ENCODE results near the gene GIPC2. TPM values are rescaled to one million over a fixed set of nuclear protein-coding genes. Genes with fewer than 3 reads are reported as not detected.

The GIPC2 gene
- total and polyA plus RNA-seq, 2 donors (not counting 1 experiment from before 2014, with no cell fraction given) = not detected

DNA sequence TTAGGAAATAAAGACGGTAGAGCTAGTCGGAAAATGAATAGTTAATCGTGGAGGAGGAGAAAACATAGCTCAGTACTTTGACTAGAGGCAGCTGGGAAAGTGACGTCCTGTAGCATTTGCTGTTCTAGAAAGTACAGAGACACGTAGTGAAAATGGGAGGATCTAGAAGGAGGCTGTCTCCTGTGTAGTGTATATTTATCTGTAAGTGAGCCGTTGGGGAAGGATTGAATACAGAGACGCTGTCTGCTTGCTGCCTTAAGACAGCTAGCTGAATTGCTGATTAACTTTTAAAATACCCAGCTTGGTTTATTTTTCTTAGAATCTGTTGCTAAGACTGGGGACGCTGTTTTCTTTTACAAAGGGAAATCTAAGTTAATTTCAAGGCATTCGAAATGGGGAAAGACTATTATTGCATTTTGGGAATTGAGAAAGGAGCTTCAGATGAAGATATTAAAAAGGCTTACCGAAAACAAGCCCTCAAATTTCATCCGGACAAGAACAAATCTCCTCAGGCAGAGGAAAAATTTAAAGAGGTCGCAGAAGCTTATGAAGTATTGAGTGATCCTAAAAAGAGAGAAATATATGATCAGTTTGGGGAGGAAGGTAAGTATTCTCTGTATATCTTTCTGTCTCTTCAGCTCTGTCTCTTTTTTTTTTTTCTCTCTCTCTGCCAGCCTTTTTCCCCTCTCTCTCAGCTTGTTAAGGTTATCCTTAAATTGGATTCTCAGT, 40.9 kb upstream of the GIPC2 start, which contains the start of gene DNAJB4:
Gene DNAJB4, plus strand, starts transcription at position 221 of the 729 bp plus-strand sequence. Its CDS starts 172 bp downstream, at position 393.
- intact Hi-C loops (cut with micrococcal nuclease) = loop anchor here (1.0 kb wide), 3 partner anchors 26 to 322 kb away; partner anchors contain the start of genes FUBP1 and USP33
- Histone ChIP-seq H3K27me3 (replicated peaks in 1 of 4; ENCODE audit: control extremely low read depth in 1 of 4, control insufficient read depth in 3 of 4, insufficient read depth in 4 of 4, low read length in 3 of 4) (no peaks in the 10 kb centered on the region), H3K27ac (ENCODE audit: low read length in 2 of 2) (peak within 1 kb of the TSS; percentile 97 to 98), H3K9me3 (ENCODE audit: control extremely low read depth in 1 of 3, control insufficient read depth in 2 of 3, insufficient read depth in 1 of 3, low read length in 2 of 3) (no peaks in the 10 kb centered on the region), H4K20me1 (ENCODE audit: control insufficient read depth, insufficient read depth, low read length, poor library complexity, severe bottlenecking) (no peaks in the 10 kb centered on the region), H3K4me2 (replicated peaks; ENCODE audit: low read depth, low read length, poor library complexity, severe bottlenecking) (peak within 1 kb of the TSS; percentile 71), H2AFZ (ENCODE audit: insufficient read depth, low read depth, low read length, poor library complexity, severe bottlenecking) (peak within 1 kb of the TSS; percentile 69), H3K9ac (ENCODE audit: low read length) (peak within 1 kb of the TSS; percentile 81), H3K79me2 (ENCODE audit: control insufficient read depth, insufficient read depth, low read length) (peaks cover 16% of the 10 kb centered on the region), H3K4me3 (ENCODE audit: control extremely low read depth in 1 of 5, extremely low read depth in 1 of 5, insufficient read depth in 1 of 5, low read depth in 2 of 5, low read length in 4 of 5) (peak within 1 kb of the TSS; percentile 55 to 95 (median 66)), H3K36me3 (replicated peaks in 1 of 2; ENCODE audit: control extremely low read depth in 1 of 2, control insufficient read depth in 1 of 2, extremely low read depth in 1 of 2, insufficient read depth in 2 of 2, low read length in 1 of 2) (no peaks in the 10 kb centered on the region), H3K4me1 (ENCODE audit: control insufficient read depth in 2 of 2, insufficient read depth in 2 of 2, low read length in 2 of 2) (peaks cover 0 to 20% of the 10 kb centered on the region in 2 donors)
- WGBS (ENCODE audit: insufficient coverage) = 0% methylated on average over 5 of the region's 12 CpGs
- TF ChIP-seq, protein P1, sequence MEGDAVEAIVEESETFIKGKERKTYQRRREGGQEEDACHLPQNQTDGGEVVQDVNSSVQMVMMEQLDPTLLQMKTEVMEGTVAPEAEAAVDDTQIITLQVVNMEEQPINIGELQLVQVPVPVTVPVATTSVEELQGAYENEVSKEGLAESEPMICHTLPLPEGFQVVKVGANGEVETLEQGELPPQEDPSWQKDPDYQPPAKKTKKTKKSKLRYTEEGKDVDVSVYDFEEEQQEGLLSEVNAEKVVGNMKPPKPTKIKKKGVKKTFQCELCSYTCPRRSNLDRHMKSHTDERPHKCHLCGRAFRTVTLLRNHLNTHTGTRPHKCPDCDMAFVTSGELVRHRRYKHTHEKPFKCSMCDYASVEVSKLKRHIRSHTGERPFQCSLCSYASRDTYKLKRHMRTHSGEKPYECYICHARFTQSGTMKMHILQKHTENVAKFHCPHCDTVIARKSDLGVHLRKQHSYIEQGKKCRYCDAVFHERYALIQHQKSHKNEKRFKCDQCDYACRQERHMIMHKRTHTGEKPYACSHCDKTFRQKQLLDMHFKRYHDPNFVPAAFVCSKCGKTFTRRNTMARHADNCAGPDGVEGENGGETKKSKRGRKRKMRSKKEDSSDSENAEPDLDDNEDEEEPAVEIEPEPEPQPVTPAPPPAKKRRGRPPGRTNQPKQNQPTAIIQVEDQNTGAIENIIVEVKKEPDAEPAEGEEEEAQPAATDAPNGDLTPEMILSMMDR (IDR thresholded peaks at IDR 0.05) = no peak
- TF ChIP-seq EZH2 (IDR thresholded peaks at IDR 0.05; ENCODE audit: borderline replicate concordance, insufficient read depth, low read depth, low read length, poor library complexity, severe bottlenecking) = no peak
- Mint-ChIP-seq H3K4me1 (peaks cover 44% of the 10 kb centered on the region), H3K4me3 (peak within 1 kb of the TSS; percentile 85), H3K9me3 (ENCODE audit: insufficient read depth) (no peaks in the 10 kb centered on the region), H3K27ac (peak within 1 kb of the TSS; percentile 97), H3K27me3 (no peaks in the 10 kb centered on the region)
- POLR2A ChIA-PET = interaction anchor here (1.0 to 2.8 kb wide), 3 partner anchors 26 to 225 kb away, joined by 3 to 19 read pairs (median 3); partner anchors contain the start of genes FUBP1 and MIGA1
- CTCF ChIA-PET = interaction anchor here (0.5 to 2.2 kb wide), 9 partner anchors 10 to 195 kb away, joined by 3 to 18 read pairs (median 4); partner anchors contain the start of gene FUBP1
- ATAC-seq (ENCODE audit: low read depth) = peak; percentile 99
- peak; percentile 91 for DNase-seq

DNA sequence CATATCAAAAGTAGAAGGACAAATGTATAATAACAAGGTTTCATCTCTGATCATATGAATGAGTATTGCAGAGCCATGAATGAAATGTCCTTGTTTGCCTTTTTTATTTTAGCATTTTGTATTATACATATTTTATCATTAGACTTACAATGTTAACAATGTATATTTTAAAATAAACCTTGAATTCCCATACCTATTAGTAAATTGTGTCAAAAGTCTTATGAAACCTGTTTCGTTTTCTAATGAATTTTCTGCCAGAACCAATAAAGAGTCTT, 40.4 kb upstream of the GIPC2 start:
- Mint-ChIP-seq H3K4me1 (peaks cover 44% of the 10 kb centered on the region), H3K27me3 (no peaks in the 10 kb centered on the region), H3K4me3 (peak overlapping the region; percentile 85), H3K9me3 (ENCODE audit: insufficient read depth) (no peaks in the 10 kb centered on the region), H3K27ac (peak overlapping the region; percentile 97)
- H3K4me1 ChIP-seq (ENCODE audit: control insufficient read depth in 2 of 2, insufficient read depth in 2 of 2, low read length in 2 of 2) = peaks cover 0 to 20% of the 10 kb centered on the region in 2 donors
- DNase-seq (no peak), ATAC-seq (ENCODE audit: low read depth) (no peak)
- H3K27me3 ChIP-seq (replicated peaks in 1 of 4; ENCODE audit: control extremely low read depth in 1 of 4, control insufficient read depth in 3 of 4, insufficient read depth in 4 of 4, low read length in 3 of 4) = no peaks in the 10 kb centered on the region
- peak overlapping the region; percentile 55 to 95 (median 66) for H3K4me3 ChIP-seq (ENCODE audit: control extremely low read depth in 1 of 5, extremely low read depth in 1 of 5, insufficient read depth in 1 of 5, low read depth in 2 of 5, low read length in 4 of 5)
- peak overlapping the region in 1 of 2 donors; percentile 98 for H3K27ac ChIP-seq (ENCODE audit: low read length in 2 of 2)
- peak overlapping the region; percentile 71 for H3K4me2 ChIP-seq (replicated peaks; ENCODE audit: low read depth, low read length, poor library complexity, severe bottlenecking)
- H3K36me3 ChIP-seq (replicated peaks in 1 of 2; ENCODE audit: control extremely low read depth in 1 of 2, control insufficient read depth in 1 of 2, extremely low read depth in 1 of 2, insufficient read depth in 2 of 2, low read length in 1 of 2) = no peaks in the 10 kb centered on the region
- ChIA-PET CTCF (interaction anchor here (1.1 to 2.2 kb wide), 5 partner anchors 10 to 109 kb away, joined by 3 to 18 read pairs (median 6); partner anchors contain the start of gene FUBP1), POLR2A (interaction anchor here (1.4 to 2.8 kb wide), 2 partner anchors 27 to 29 kb away, joined by 3 to 19 read pairs; partner anchors contain the start of gene FUBP1)
- no peaks in the 10 kb centered on the region for H4K20me1 ChIP-seq (ENCODE audit: control insufficient read depth, insufficient read depth, low read length, poor library complexity, severe bottlenecking)
- no peak for TF ChIP-seq EZH2 (IDR thresholded peaks at IDR 0.05; ENCODE audit: borderline replicate concordance, insufficient read depth, low read depth, low read length, poor library complexity, severe bottlenecking)
- TF ChIP-seq, protein P1 (IDR thresholded peaks at IDR 0.05) = no peak
- peaks cover 16% of the 10 kb centered on the region for H3K79me2 ChIP-seq (ENCODE audit: control insufficient read depth, insufficient read depth, low read length)
- H3K9ac ChIP-seq (ENCODE audit: low read length) = peak overlapping the region; percentile 81
- H3K9me3 ChIP-seq (ENCODE audit: control extremely low read depth in 1 of 3, control insufficient read depth in 2 of 3, insufficient read depth in 1 of 3, low read length in 2 of 3) = no peaks in the 10 kb centered on the region
- intact Hi-C loops (cut with micrococcal nuclease) = loop anchor here (1.0 kb wide), 1 partner anchor 246 kb away; the partner anchor contains the start of gene USP33
- peak overlapping the region; percentile 69 for H2AFZ ChIP-seq (ENCODE audit: insufficient read depth, low read depth, low read length, poor library complexity, severe bottlenecking)
- WGBS (ENCODE audit: insufficient coverage) = no CpG with 5 or more reads among the region's 1 CpG

Data from B cell (primary cell).